ENCODE measurements around the gene DGKB.

DGKB gene

GRCh38 chr7:14293434-14293833 lies 609.1 kb downstream of the DGKB start:
- TF ChIP-seq TEAD4 (IDR thresholded peaks at IDR 0.05) (no peak), USF1 (IDR thresholded peaks at IDR 0.05) (no peak), RAD21 (IDR thresholded peaks at IDR 0.05; ENCODE audit: low read depth) (no peak), EP300 (IDR thresholded peaks at IDR 0.05; ENCODE audit: borderline replicate concordance) (no peak), EGR1 (IDR thresholded peaks at IDR 0.05) (no peak), CEBPB (IDR thresholded peaks at IDR 0.05) (no peak), TAF1 (IDR thresholded peaks at IDR 0.05; ENCODE audit: low read depth) (no peak), YY1 (IDR thresholded peaks at IDR 0.05; ENCODE audit: low read depth) (no peak)

GRCh38 chr7:14292737-14293136 lies 609.8 kb downstream of the DGKB start:
- TF ChIP-seq YY1 (IDR thresholded peaks at IDR 0.05; ENCODE audit: low read depth) (no peak), EP300 (IDR thresholded peaks at IDR 0.05; ENCODE audit: borderline replicate concordance) (no peak), REST (IDR thresholded peaks at IDR 0.05; ENCODE audit: low read depth) (no peak), TAF1 (IDR thresholded peaks at IDR 0.05; ENCODE audit: low read depth) (no peak), CREB1 (IDR thresholded peaks at IDR 0.05; ENCODE audit: low read depth) (no peak), FOXM1 (IDR thresholded peaks at IDR 0.05; ENCODE audit: borderline replicate concordance, low read depth) (no peak), USF1 (IDR thresholded peaks at IDR 0.05) (no peak)

GRCh38 chr7:14289957-14290356 lies 612.6 kb downstream of the DGKB start:
- no peak for TF ChIP-seq EP300 (IDR thresholded peaks at IDR 0.05; ENCODE audit: borderline replicate concordance)
- no peak for TF ChIP-seq TEAD4 (IDR thresholded peaks at IDR 0.05)
- TF ChIP-seq REST (IDR thresholded peaks at IDR 0.05; ENCODE audit: low read depth): no peak
- TF ChIP-seq CEBPB (IDR thresholded peaks at IDR 0.05): no peak
- TF ChIP-seq TCF12 (IDR thresholded peaks at IDR 0.05; ENCODE audit: low read depth): no peak
- no peak for TF ChIP-seq NFIC (IDR thresholded peaks at IDR 0.05)
- no peak for TF ChIP-seq RAD21 (IDR thresholded peaks at IDR 0.05; ENCODE audit: low read depth)
- TF ChIP-seq ZBTB7A (IDR thresholded peaks at IDR 0.05; ENCODE audit: low read depth): no peak
- TF ChIP-seq, protein P1, sequence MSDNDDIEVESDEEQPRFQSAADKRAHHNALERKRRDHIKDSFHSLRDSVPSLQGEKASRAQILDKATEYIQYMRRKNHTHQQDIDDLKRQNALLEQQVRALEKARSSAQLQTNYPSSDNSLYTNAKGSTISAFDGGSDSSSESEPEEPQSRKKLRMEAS (IDR thresholded peaks at IDR 0.05): no peak
- TF ChIP-seq YY1 (IDR thresholded peaks at IDR 0.05; ENCODE audit: low read depth): no peak
- no peak for TF ChIP-seq EGR1 (IDR thresholded peaks at IDR 0.05)
- TF ChIP-seq TAF1 (IDR thresholded peaks at IDR 0.05; ENCODE audit: low read depth): no peak
- TF ChIP-seq USF1 (IDR thresholded peaks at IDR 0.05): no peak
- no peak for TF ChIP-seq FOXM1 (IDR thresholded peaks at IDR 0.05; ENCODE audit: borderline replicate concordance, low read depth)
- no peak for TF ChIP-seq CREB1 (IDR thresholded peaks at IDR 0.05; ENCODE audit: low read depth)

DNA sequence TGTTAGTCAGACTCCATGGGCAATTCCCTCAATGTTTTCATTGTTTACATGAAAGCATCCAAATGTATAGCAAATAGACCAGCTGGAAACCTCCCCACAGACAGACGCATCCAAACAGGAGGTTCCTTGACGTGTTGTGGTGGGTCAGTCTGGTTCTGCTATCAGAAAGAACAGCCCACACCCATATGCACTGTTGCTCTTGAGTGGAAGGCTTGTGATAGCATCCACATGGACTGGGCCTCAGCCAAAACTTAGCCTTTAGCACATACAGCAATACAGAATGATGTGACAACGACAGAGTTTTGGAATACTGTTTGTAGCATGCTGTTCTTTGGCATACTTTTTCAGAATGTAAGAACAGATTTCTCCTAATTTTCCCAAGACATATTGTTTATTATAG lies 613.9 kb downstream of the DGKB start:
- TF ChIP-seq, protein P1 (IDR thresholded peaks at IDR 0.05): no peak
- TF ChIP-seq EGR1 (IDR thresholded peaks at IDR 0.05) (no peak), RAD21 (IDR thresholded peaks at IDR 0.05; ENCODE audit: low read depth) (no peak), CEBPB (IDR thresholded peaks at IDR 0.05) (no peak), TCF12 (IDR thresholded peaks at IDR 0.05; ENCODE audit: low read depth) (no peak), FOXM1 (IDR thresholded peaks at IDR 0.05; ENCODE audit: borderline replicate concordance, low read depth) (no peak), ZBTB7A (IDR thresholded peaks at IDR 0.05; ENCODE audit: low read depth) (no peak), TAF1 (IDR thresholded peaks at IDR 0.05; ENCODE audit: low read depth) (no peak), EP300 (IDR thresholded peaks at IDR 0.05; ENCODE audit: borderline replicate concordance) (no peak), USF1 (IDR thresholded peaks at IDR 0.05) (no peak), TEAD4 (IDR thresholded peaks at IDR 0.05) (no peak)

DNA sequence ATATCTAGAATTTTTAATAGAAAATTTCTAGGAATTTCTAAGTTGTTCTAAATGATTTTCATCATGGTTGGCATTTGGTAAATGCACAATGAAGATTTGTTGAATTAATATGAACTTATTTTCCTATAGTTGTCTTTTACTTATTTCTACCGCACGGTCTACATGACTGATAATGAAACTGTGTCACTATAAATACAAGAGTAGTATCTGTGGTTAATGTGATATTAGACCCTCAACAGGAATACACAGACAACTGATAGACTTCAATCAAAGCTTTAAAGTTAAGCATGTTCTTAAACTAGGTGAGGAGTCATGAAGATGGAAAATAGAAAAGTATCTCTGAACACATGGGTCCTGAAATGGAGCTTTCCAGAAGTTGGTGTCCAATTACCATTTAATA lies 615.2 kb downstream of the DGKB start:
- TF ChIP-seq TEAD4 (IDR thresholded peaks at IDR 0.05) (no peak), TCF12 (IDR thresholded peaks at IDR 0.05; ENCODE audit: low read depth) (no peak), EGR1 (IDR thresholded peaks at IDR 0.05) (no peak), CEBPB (IDR thresholded peaks at IDR 0.05) (no peak), CREB1 (IDR thresholded peaks at IDR 0.05; ENCODE audit: low read depth) (no peak), USF1 (IDR thresholded peaks at IDR 0.05) (no peak), TAF1 (IDR thresholded peaks at IDR 0.05; ENCODE audit: low read depth) (no peak), REST (IDR thresholded peaks at IDR 0.05; ENCODE audit: low read depth) (no peak), RAD21 (IDR thresholded peaks at IDR 0.05; ENCODE audit: low read depth) (no peak), YY1 (IDR thresholded peaks at IDR 0.05; ENCODE audit: low read depth) (no peak), FOXM1 (IDR thresholded peaks at IDR 0.05; ENCODE audit: borderline replicate concordance, low read depth) (no peak), NFIC (IDR thresholded peaks at IDR 0.05) (no peak), EP300 (IDR thresholded peaks at IDR 0.05; ENCODE audit: borderline replicate concordance) (no peak), ZBTB7A (IDR thresholded peaks at IDR 0.05; ENCODE audit: low read depth) (no peak)
- TF ChIP-seq, protein P1 (IDR thresholded peaks at IDR 0.05): no peak

Measured in Ishikawa (cell line).